ENCODE measurements around the gene PRMT7.

Gene PRMT7

DNA sequence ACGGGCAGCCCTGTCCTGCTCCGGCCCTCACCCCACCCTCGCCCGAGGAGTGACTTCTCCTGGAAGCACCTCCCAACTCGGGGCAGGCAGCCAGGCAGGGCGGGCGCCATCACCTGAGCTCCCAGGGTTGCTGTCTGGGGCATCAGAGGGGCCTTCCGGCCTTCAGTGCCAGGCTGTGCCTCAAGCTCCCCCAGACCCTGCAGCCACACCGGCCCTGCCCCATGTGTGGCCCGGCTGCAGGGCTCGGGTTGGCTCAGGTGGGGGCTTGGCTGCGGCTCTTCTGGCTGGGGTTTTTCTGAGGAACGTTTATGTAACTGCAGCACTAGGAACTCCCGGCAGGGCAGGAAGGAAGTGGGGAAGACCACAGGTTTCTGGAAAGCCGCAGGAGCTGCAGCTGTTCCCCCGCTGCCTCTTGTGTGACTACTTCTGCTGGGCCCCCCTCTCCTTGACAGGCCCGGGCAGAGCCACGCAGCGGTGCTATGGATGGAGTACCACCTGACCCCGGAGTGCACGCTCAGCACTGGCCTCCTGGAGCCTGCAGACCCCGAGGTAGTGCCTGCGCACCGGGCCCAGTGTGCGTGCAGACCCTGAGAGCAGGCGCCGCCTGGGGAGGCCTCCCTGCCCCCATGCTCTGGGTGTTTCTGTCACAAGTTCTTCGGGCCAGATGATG, 45.6 kb downstream of the PRMT7 start:
- WGBS (ENCODE audit: extremely low coverage, insufficient coverage, low lambda C conversion rate) = no CpG with 5 or more reads among the region's 28 CpGs
- Histone ChIP-seq H4K5ac (ENCODE audit: low read length) (no peak overlapping the region), H3K4me1 (ENCODE audit: control insufficient read depth, low read depth, low read length) (no peaks in the 10 kb centered on the region), H3K4me2 (ENCODE audit: low read length) (no peak overlapping the region), H2BK120ac (ENCODE audit: low read depth, low read length) (no peak overlapping the region), H3K27me3 (ENCODE audit: insufficient read depth, low read length, poor library complexity) (no peaks in the 10 kb centered on the region), H3K36me3 (ENCODE audit: control insufficient read depth, insufficient read depth, low read length) (peaks cover 3% of the 10 kb centered on the region), H3K4ac (ENCODE audit: low read depth, low read length) (no peak overlapping the region), H3K9ac (ENCODE audit: low read length) (no peak overlapping the region), H3K18ac (ENCODE audit: low read length) (no peak overlapping the region), H3K79me2 (ENCODE audit: control insufficient read depth, insufficient read depth, low read length) (no peaks in the 10 kb centered on the region), H3K56ac (ENCODE audit: low read length) (no peak overlapping the region), H3K23ac (ENCODE audit: low read length) (no peak overlapping the region), H2AK5ac (ENCODE audit: low read length) (no peak overlapping the region), H3K4me3 (ENCODE audit: low read length) (no peak overlapping the region), H2BK15ac (replicated peaks; ENCODE audit: low read depth) (no peak overlapping the region), H4K8ac (ENCODE audit: low read depth, low read length) (no peak overlapping the region), H3K79me1 (ENCODE audit: low read length) (no peaks in the 10 kb centered on the region), H2BK5ac (ENCODE audit: low read length) (no peak overlapping the region), H3K27ac (ENCODE audit: low read depth, low read length) (no peak overlapping the region)
- DNase-seq = no peak

DNA sequence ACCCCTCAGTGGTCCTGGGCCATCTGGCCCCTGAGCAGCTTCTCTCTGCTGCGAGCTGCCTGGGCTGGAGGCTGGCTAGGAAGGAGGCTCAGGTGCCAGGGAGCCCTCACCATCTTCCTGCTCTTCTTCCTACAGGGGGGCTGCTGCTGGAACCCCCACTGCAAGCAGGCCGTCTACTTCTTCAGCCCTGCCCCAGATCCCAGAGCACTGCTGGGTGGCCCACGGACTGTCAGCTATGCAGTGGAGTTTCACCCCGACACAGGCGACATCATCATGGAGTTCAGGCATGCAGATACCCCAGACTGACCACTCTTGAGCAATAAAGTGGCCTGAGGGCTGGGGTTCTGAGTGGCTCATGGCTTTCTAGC, 46.1 kb downstream of the PRMT7 start:
- Histone ChIP-seq H3K9ac (ENCODE audit: low read length) (no peak overlapping the region), H3K18ac (ENCODE audit: low read length) (no peak overlapping the region), H4K5ac (ENCODE audit: low read length) (no peak overlapping the region), H3K4me3 (ENCODE audit: low read length) (no peak overlapping the region), H3K79me1 (ENCODE audit: low read length) (no peaks in the 10 kb centered on the region), H3K27me3 (ENCODE audit: insufficient read depth, low read length, poor library complexity) (no peaks in the 10 kb centered on the region), H3K4ac (ENCODE audit: low read depth, low read length) (no peak overlapping the region), H3K4me1 (ENCODE audit: control insufficient read depth, low read depth, low read length) (no peaks in the 10 kb centered on the region), H2BK5ac (ENCODE audit: low read length) (no peak overlapping the region), H2BK15ac (replicated peaks; ENCODE audit: low read depth) (no peak overlapping the region), H3K27ac (ENCODE audit: low read depth, low read length) (no peak overlapping the region), H4K8ac (ENCODE audit: low read depth, low read length) (no peak overlapping the region), H3K79me2 (ENCODE audit: control insufficient read depth, insufficient read depth, low read length) (no peaks in the 10 kb centered on the region), H3K4me2 (ENCODE audit: low read length) (no peak overlapping the region), H3K56ac (ENCODE audit: low read length) (no peak overlapping the region), H3K36me3 (ENCODE audit: control insufficient read depth, insufficient read depth, low read length) (peaks cover 3% of the 10 kb centered on the region), H2BK120ac (ENCODE audit: low read depth, low read length) (no peak overlapping the region), H3K23ac (ENCODE audit: low read length) (no peak overlapping the region), H2AK5ac (ENCODE audit: low read length) (no peak overlapping the region)
- no peak for DNase-seq
- WGBS (ENCODE audit: extremely low coverage, insufficient coverage, low lambda C conversion rate) = no CpG with 5 or more reads among the region's 5 CpGs

DNA sequence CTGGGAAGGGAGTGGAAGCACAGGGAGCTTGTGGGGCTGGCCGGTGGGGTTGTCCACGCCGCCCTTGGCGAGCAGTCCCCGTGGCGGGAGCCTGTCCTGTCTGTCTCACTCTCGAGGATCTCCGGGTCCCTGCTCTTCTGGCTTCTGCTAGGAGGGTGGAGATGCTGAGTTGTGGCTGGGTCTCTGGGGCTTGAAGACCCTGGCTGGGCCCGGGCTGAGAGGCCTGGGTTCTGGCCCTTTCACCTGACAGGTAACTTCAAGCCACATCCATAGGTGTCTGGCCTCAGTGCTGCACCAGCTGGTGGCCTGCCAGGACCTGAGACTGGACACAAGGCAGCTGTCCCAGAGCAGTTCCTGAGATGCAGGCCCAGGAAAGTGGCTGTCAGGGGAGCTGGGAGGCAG, 46.7 kb downstream of the PRMT7 start:
- Histone ChIP-seq H3K36me3 (ENCODE audit: control insufficient read depth, insufficient read depth, low read length) (peaks cover 2% of the 10 kb centered on the region), H2BK15ac (replicated peaks; ENCODE audit: low read depth) (no peak overlapping the region), H4K5ac (ENCODE audit: low read length) (no peak overlapping the region), H3K27me3 (ENCODE audit: insufficient read depth, low read length, poor library complexity) (no peaks in the 10 kb centered on the region), H3K4me2 (ENCODE audit: low read length) (no peak overlapping the region), H2BK5ac (ENCODE audit: low read length) (no peak overlapping the region), H3K4me1 (ENCODE audit: control insufficient read depth, low read depth, low read length) (no peaks in the 10 kb centered on the region), H3K56ac (ENCODE audit: low read length) (no peak overlapping the region), H3K79me2 (ENCODE audit: control insufficient read depth, insufficient read depth, low read length) (no peaks in the 10 kb centered on the region), H2BK120ac (ENCODE audit: low read depth, low read length) (no peak overlapping the region), H3K4me3 (ENCODE audit: low read length) (no peak overlapping the region), H3K4ac (ENCODE audit: low read depth, low read length) (no peak overlapping the region), H3K79me1 (ENCODE audit: low read length) (no peaks in the 10 kb centered on the region), H3K18ac (ENCODE audit: low read length) (no peak overlapping the region), H3K23ac (ENCODE audit: low read length) (no peak overlapping the region), H3K9ac (ENCODE audit: low read length) (no peak overlapping the region), H2AK5ac (ENCODE audit: low read length) (no peak overlapping the region), H4K8ac (ENCODE audit: low read depth, low read length) (no peak overlapping the region), H3K27ac (ENCODE audit: low read depth, low read length) (no peak overlapping the region)
- DNase-seq = no peak
- WGBS (ENCODE audit: extremely low coverage, insufficient coverage, low lambda C conversion rate) = no CpG with 5 or more reads among the region's 9 CpGs

DNA sequence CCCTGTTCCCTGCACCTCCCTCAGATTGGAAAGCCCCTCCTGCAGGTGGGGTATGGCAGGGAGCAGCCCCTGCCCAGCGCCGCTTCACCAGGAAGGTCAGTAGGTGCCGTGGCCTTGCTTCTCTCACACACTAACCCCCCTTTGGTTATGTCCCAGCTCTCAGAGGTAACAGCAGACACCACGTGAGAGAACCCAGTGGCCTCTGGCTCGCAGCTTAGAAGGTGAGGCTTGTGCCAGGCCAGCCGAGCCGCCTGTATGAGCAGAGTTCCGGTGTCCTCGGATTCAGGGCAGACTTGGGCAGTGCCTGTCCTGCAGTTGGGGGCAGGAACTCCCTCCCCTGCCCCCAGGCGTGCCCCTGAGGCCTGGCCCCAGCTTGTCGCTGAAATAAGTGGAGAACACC, 47.1 kb downstream of the PRMT7 start:
- Histone ChIP-seq H2BK120ac (ENCODE audit: low read depth, low read length) (no peak overlapping the region), H3K9ac (ENCODE audit: low read length) (no peak overlapping the region), H3K4me2 (ENCODE audit: low read length) (no peak overlapping the region), H3K4me3 (ENCODE audit: low read length) (no peak overlapping the region), H4K5ac (ENCODE audit: low read length) (no peak overlapping the region), H3K4me1 (ENCODE audit: control insufficient read depth, low read depth, low read length) (no peaks in the 10 kb centered on the region), H2BK15ac (replicated peaks; ENCODE audit: low read depth) (no peak overlapping the region), H2BK5ac (ENCODE audit: low read length) (no peak overlapping the region), H3K79me1 (ENCODE audit: low read length) (no peaks in the 10 kb centered on the region), H3K56ac (ENCODE audit: low read length) (no peak overlapping the region), H3K27me3 (ENCODE audit: insufficient read depth, low read length, poor library complexity) (no peaks in the 10 kb centered on the region), H3K18ac (ENCODE audit: low read length) (no peak overlapping the region), H3K36me3 (ENCODE audit: control insufficient read depth, insufficient read depth, low read length) (peaks cover 2% of the 10 kb centered on the region), H2AK5ac (ENCODE audit: low read length) (no peak overlapping the region), H3K23ac (ENCODE audit: low read length) (no peak overlapping the region), H4K8ac (ENCODE audit: low read depth, low read length) (no peak overlapping the region), H3K27ac (ENCODE audit: low read depth, low read length) (no peak overlapping the region), H3K79me2 (ENCODE audit: control insufficient read depth, insufficient read depth, low read length) (no peaks in the 10 kb centered on the region), H3K4ac (ENCODE audit: low read depth, low read length) (no peak overlapping the region)
- no peak for DNase-seq
- WGBS (ENCODE audit: extremely low coverage, insufficient coverage, low lambda C conversion rate) = no CpG with 5 or more reads among the region's 11 CpGs

DNA sequence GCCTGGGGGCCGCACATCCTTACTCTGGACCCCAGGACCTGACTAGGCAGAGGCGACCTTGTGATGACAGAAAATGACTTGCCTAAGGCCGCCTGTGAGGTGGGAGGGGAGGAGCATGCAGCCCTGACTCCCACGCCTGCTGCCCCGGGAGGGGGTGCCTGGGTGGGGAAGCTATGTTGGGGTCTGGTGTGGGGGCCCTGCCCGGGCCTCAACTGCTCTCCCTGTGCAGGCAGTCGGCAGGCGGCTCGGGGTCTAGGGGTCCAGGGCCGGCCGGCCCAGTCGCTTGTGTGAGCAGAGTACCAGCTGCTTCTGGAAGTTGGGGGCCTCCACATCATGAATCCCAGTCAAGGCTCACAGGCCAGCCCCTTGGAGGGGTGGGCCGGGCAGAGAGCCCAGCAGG, 48.1 kb downstream of the PRMT7 start:
- Histone ChIP-seq H2BK5ac (ENCODE audit: low read length) (no peak overlapping the region), H3K27ac (ENCODE audit: low read depth, low read length) (no peak overlapping the region)

More for the DNA sequence above, 48.1 kb downstream of the PRMT7 start:
- no peak overlapping the region for H2BK15ac ChIP-seq (replicated peaks; ENCODE audit: low read depth)
- no peak overlapping the region for H3K9ac ChIP-seq (ENCODE audit: low read length)
- H4K8ac ChIP-seq (ENCODE audit: low read depth, low read length) = no peak overlapping the region
- no peak overlapping the region for H3K4ac ChIP-seq (ENCODE audit: low read depth, low read length)
- no peak overlapping the region for H3K23ac ChIP-seq (ENCODE audit: low read length)
- H3K18ac ChIP-seq (ENCODE audit: low read length) = no peak overlapping the region
- peaks cover 2% of the 10 kb centered on the region for H3K36me3 ChIP-seq (ENCODE audit: control insufficient read depth, insufficient read depth, low read length)
- no peak overlapping the region for H3K4me2 ChIP-seq (ENCODE audit: low read length)
- H3K4me1 ChIP-seq (ENCODE audit: control insufficient read depth, low read depth, low read length) = no peaks in the 10 kb centered on the region
- no peaks in the 10 kb centered on the region for H3K27me3 ChIP-seq (ENCODE audit: insufficient read depth, low read length, poor library complexity)
- H3K79me2 ChIP-seq (ENCODE audit: control insufficient read depth, insufficient read depth, low read length) = no peaks in the 10 kb centered on the region
- H2BK120ac ChIP-seq (ENCODE audit: low read depth, low read length) = no peak overlapping the region
- H4K5ac ChIP-seq (ENCODE audit: low read length) = no peak overlapping the region
- no peaks in the 10 kb centered on the region for H3K79me1 ChIP-seq (ENCODE audit: low read length)
- no CpG with 5 or more reads among the region's 13 CpGs for WGBS (ENCODE audit: extremely low coverage, insufficient coverage, low lambda C conversion rate)
- DNase-seq = no peak
- no peak overlapping the region for H3K4me3 ChIP-seq (ENCODE audit: low read length)
- H3K56ac ChIP-seq (ENCODE audit: low read length) = no peak overlapping the region
- H2AK5ac ChIP-seq (ENCODE audit: low read length) = no peak overlapping the region

Data from mesendoderm (in vitro differentiated cells).